DND-41 (cell line): ENCODE results near the gene OGDH.

ENCODE experiments used
- ATAC-seq: fragments of 200-7000 bp; cut with Tn5 transposase; 3 replicates; pipeline ENCODE4 v1.9.1; 2021; ENCODE audit warnings: low read depth; ENCODE audit not compliant: insufficient read depth
- DNase-seq: peaks from one replicate; pipeline ENCODE4 v3.0.0-alpha.2; 2020
- H2AFZ ChIP-seq: 2 replicates; pipeline ENCODE4 v1.6.0; 2012; ENCODE audit warnings: low read depth, low read length
- H3K27ac ChIP-seq: 2 replicates; pipeline ENCODE4 v1.5.1; 2012; ENCODE audit warnings: low read length, inconsistent platforms
- H3K27me3 ChIP-seq: fragments of 200-600 bp; sonication (generic); 2 replicates; pipeline ENCODE4 v1.6.0; 2012; ENCODE audit warnings: low read length, mild to moderate bottlenecking, inconsistent platforms; ENCODE audit not compliant: insufficient read depth, poor library complexity
- H3K36me3 ChIP-seq: 2 replicates; pipeline ENCODE4 v1.5.1; 2012; ENCODE audit warnings: low read length, inconsistent platforms; ENCODE audit not compliant: insufficient read depth
- H3K4me1 ChIP-seq: 2 replicates; pipeline ENCODE4 v1.5.1; 2012; ENCODE audit warnings: mild to moderate bottlenecking, low read length; ENCODE audit not compliant: insufficient read depth
- H3K4me2 ChIP-seq: 2 replicates; pipeline ENCODE4 v1.6.0; 2012; ENCODE audit warnings: mild to moderate bottlenecking, moderate library complexity, low read length, inconsistent platforms; ENCODE audit not compliant: insufficient read depth
- H3K4me3 ChIP-seq, 2 experiments: fragments of 200-600 bp in 1 of 2; shearing (Covaris generic) in 1 of 2; 2 replicates each; pipeline ENCODE4 v1.5.1; 2012 to 2016; ENCODE audit warnings: inconsistent platforms in 2 of 2, low read length in 2 of 2, mild to moderate bottlenecking in 2 of 2, low read depth in 1 of 2, moderate library complexity in 1 of 2
- H3K79me2 ChIP-seq: 2 replicates; pipeline ENCODE4 v1.6.0; 2012; ENCODE audit warnings: low read length, inconsistent platforms; ENCODE audit not compliant: insufficient read depth
- H3K9ac ChIP-seq: 2 replicates; pipeline ENCODE4 v1.6.0; 2012; ENCODE audit warnings: low read depth, mild to moderate bottlenecking, inconsistent platforms, low read length, moderate library complexity
- H3K9me3 ChIP-seq: 2 replicates; pipeline ENCODE4 v1.5.1; 2012; ENCODE audit warnings: low read length, moderate library complexity, mild to moderate bottlenecking, inconsistent platforms; ENCODE audit not compliant: insufficient read depth, severe bottlenecking
- H4K20me1 ChIP-seq: 2 replicates; pipeline ENCODE4 v1.6.0; 2012; ENCODE audit warnings: low read length; ENCODE audit not compliant: insufficient read depth
- EZH2 ChIP-seq: IDR thresholded peaks from 3 replicates; pipeline ENCODE4 v1.6.1; 2012; ENCODE audit warnings: borderline replicate concordance, low read depth, mild to moderate bottlenecking, moderate library complexity, low read length, inconsistent platforms; ENCODE audit not compliant: severe bottlenecking
- TF ChIP-seq, protein P1 (sequence below): IDR thresholded peaks from 2 replicates; pipeline ENCODE4 v1.5.1; 2012; ENCODE audit warnings: borderline replicate concordance, low read length, moderate library complexity, mild to moderate bottlenecking; ENCODE audit not compliant: poor library complexity, severe bottlenecking; ENCODE audit errors: extremely low read depth

OGDH gene

GRCh38 chr7:44706788-44707557 lies 100.5 kb downstream of the OGDH start:
- no peak overlapping the region for H3K9ac ChIP-seq
- no peaks in the 10 kb centered on the region for H3K27me3 ChIP-seq
- no peaks in the 10 kb centered on the region for H3K4me1 ChIP-seq
- no peak overlapping the region for H3K4me2 ChIP-seq
- peaks cover 36% of the 10 kb centered on the region for H3K36me3 ChIP-seq
- H3K27ac ChIP-seq = no peak overlapping the region
- ATAC-seq (no peak), DNase-seq (no peak)
- no peak overlapping the region for H2AFZ ChIP-seq
- no peak overlapping the region for H3K4me3 ChIP-seq
- H4K20me1 ChIP-seq = no peaks in the 10 kb centered on the region
- no peaks in the 10 kb centered on the region for H3K79me2 ChIP-seq
- no peak for TF ChIP-seq EZH2
- TF ChIP-seq, protein P1, sequence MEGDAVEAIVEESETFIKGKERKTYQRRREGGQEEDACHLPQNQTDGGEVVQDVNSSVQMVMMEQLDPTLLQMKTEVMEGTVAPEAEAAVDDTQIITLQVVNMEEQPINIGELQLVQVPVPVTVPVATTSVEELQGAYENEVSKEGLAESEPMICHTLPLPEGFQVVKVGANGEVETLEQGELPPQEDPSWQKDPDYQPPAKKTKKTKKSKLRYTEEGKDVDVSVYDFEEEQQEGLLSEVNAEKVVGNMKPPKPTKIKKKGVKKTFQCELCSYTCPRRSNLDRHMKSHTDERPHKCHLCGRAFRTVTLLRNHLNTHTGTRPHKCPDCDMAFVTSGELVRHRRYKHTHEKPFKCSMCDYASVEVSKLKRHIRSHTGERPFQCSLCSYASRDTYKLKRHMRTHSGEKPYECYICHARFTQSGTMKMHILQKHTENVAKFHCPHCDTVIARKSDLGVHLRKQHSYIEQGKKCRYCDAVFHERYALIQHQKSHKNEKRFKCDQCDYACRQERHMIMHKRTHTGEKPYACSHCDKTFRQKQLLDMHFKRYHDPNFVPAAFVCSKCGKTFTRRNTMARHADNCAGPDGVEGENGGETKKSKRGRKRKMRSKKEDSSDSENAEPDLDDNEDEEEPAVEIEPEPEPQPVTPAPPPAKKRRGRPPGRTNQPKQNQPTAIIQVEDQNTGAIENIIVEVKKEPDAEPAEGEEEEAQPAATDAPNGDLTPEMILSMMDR = no peak
- H3K9me3 ChIP-seq = no peaks in the 10 kb centered on the region

- no peak overlapping the region for H3K9ac ChIP-seq
- H2AFZ ChIP-seq = no peak overlapping the region
- no peak for DNase-seq
- H3K9me3 ChIP-seq = no peaks in the 10 kb centered on the region
- no peak overlapping the region for H3K4me2 ChIP-seq
- TF ChIP-seq, protein P1 = no peak
- no peak for TF ChIP-seq EZH2
- H3K79me2 ChIP-seq = no peaks in the 10 kb centered on the region
- H3K4me1 ChIP-seq = no peaks in the 10 kb centered on the region
- H4K20me1 ChIP-seq = no peaks in the 10 kb centered on the region
- H3K36me3 ChIP-seq = peaks cover 32% of the 10 kb centered on the region
- H3K4me3 ChIP-seq = no peak overlapping the region
- H3K27me3 ChIP-seq = no peaks in the 10 kb centered on the region
- no peak overlapping the region for H3K27ac ChIP-seq
- ATAC-seq = no peak
Measured at GRCh38 chr7:44707558-44708230, 101.3 kb downstream of the OGDH start.

DNA sequence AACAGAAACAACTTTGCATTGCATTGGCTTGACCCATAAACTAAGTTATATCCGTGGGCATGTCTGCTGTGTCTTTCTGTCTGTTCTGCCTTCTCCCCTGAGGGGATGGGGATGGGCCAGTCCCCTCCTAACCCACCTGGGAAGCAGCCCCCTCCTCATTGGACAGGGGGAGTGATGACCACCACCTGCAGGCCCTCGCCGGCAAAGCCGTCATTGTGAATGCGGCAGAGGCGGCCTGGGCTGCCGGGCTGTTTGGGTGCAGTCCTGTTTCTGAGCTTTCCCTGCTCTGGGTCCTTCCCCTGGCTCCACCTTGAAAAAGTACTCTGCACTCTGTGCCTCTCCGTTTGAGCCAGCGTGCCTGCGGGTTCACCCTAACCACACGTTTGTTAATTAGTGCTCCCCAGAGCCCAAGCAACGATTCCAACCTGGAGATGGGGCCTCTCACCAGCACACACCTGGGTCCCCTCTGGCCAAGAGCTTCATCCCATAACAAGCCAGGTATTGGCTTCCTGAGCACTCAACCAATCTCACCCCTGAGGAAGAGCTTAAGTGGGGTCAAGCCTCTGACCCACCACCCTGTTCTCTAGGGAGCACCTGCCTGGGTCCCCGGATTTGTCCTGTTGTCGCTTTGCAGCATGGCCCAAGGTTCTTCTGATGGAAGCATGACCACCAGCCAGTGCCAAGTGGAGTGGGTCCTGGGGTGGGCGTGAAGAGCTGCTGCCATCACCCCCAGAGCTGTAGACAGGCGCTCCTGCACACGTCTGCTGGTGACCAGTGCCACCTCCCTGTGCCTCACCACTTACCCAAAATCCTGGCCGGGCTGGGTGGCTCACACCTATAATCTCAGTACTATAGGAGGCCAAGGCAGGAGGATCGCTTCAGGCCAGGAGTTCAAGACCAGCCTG lies 102.8 kb downstream of the OGDH start:
- ATAC-seq = no peak
- H3K27ac ChIP-seq = no peak overlapping the region
- no peak overlapping the region for H3K4me3 ChIP-seq
- no peak overlapping the region for H2AFZ ChIP-seq
- no peaks in the 10 kb centered on the region for H3K4me1 ChIP-seq
- H4K20me1 ChIP-seq = no peaks in the 10 kb centered on the region
- no peaks in the 10 kb centered on the region for H3K79me2 ChIP-seq
- TF ChIP-seq, protein P1 = no peak
- no peak for TF ChIP-seq EZH2
- no peak for DNase-seq
- H3K36me3 ChIP-seq = peaks cover 32% of the 10 kb centered on the region
- no peaks in the 10 kb centered on the region for H3K27me3 ChIP-seq
- no peak overlapping the region for H3K4me2 ChIP-seq
- no peak overlapping the region for H3K9ac ChIP-seq
- H3K9me3 ChIP-seq = no peaks in the 10 kb centered on the region
